Gastrocnemius medialis (tissue), 4 donors: ENCODE results near the gene ADNP2.

ENCODE experiments used
- POLR2A ChIP-seq, 2 donors: fragments of 450-650 bp; IDR thresholded peaks; one replicate each; pipeline ENCODE4 v1.6.1; 2017; ENCODE audit warnings: antibody characterized with exemption in 2 of 2, mild to moderate bottlenecking in 2 of 2, moderate library complexity in 2 of 2
- TF ChIP-seq, protein P1 (sequence below), 5 experiments: fragments of 450-650 bp in 3 of 5; fragments of 200-600 bp in 2 of 5; sonication (generic) in 2 of 5; IDR thresholded peaks in 4 of 5; conservative IDR thresholded peaks in 1 of 5; 1 replicate in 4 of 5; 2 replicates in 1 of 5; pipeline ENCODE4 v1.5.1; 2016 to 2019; ENCODE audit warnings: antibody characterized with exemption in 5 of 5, mild to moderate bottlenecking in 3 of 5, moderate library complexity in 3 of 5

DNA sequence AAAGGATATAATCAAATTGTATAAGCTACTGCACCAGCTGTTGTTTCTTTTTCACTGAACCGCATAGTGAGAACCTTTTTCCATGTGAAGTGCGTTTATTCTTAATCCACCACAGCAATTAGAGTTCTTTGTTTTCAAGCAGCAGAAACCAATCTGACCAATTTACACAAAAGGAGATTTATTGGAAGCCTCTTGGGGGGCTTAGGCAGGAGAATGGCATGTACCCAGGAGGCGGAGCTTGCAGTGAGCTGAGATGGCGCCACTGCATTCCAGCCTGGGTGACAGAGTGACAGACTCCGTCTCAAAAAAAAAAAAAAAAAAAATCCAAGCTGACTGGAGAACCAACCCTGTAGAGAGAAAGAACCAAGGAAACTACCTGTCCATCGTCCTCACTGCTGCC, 10.0 kb downstream of the ADNP2 start:
- TF ChIP-seq, protein P1, sequence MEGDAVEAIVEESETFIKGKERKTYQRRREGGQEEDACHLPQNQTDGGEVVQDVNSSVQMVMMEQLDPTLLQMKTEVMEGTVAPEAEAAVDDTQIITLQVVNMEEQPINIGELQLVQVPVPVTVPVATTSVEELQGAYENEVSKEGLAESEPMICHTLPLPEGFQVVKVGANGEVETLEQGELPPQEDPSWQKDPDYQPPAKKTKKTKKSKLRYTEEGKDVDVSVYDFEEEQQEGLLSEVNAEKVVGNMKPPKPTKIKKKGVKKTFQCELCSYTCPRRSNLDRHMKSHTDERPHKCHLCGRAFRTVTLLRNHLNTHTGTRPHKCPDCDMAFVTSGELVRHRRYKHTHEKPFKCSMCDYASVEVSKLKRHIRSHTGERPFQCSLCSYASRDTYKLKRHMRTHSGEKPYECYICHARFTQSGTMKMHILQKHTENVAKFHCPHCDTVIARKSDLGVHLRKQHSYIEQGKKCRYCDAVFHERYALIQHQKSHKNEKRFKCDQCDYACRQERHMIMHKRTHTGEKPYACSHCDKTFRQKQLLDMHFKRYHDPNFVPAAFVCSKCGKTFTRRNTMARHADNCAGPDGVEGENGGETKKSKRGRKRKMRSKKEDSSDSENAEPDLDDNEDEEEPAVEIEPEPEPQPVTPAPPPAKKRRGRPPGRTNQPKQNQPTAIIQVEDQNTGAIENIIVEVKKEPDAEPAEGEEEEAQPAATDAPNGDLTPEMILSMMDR (IDR thresholded peaks at IDR 0.05 in 4 of 5, conservative IDR thresholded peaks at IDR 0.05 in 1 of 5): no peak
- no peak for TF ChIP-seq POLR2A (IDR thresholded peaks at IDR 0.05)
